ENCODE results near the gene TAC4.
A peak's percentile ranks its signal among the peaks of the same experiment; 100 is the strongest.

Gene TAC4

GRCh38 chr17:49809056-49809455, 38.8 kb downstream of the TAC4 start:
- DNase-seq (ENCODE audit: low read depth in 2 of 2), result no peak

- no peak for DNase-seq (ENCODE audit: low read depth in 2 of 2)
Observed at GRCh38 chr17:49798738-49799137, 49.1 kb downstream of the TAC4 start.

- DNase-seq (ENCODE audit: low read depth in 2 of 2), result no peak
Observed at GRCh38 chr17:49798182-49798581, 49.7 kb downstream of the TAC4 start.

GRCh38 chr17:49795372-49795771, 52.5 kb downstream of the TAC4 start:
- DNase-seq (ENCODE audit: low read depth in 2 of 2), result no peak

- no peak for DNase-seq (ENCODE audit: low read depth in 2 of 2)
Observed at GRCh38 chr17:49793309-49793708, 54.6 kb downstream of the TAC4 start.

GRCh38 chr17:49789243-49789578, 58.7 kb downstream of the TAC4 start:
- no peak for DNase-seq (ENCODE audit: low read depth in 2 of 2)

- peak; percentile 99 for DNase-seq (ENCODE audit: low read depth in 2 of 2)
Observed at GRCh38 chr17:49788478-49789242, 59.2 kb downstream of the TAC4 start, which contains the start of gene KAT7. KAT7 (plus strand) TSS chr17:49788681; CDS start chr17:49788835, 154 bp downstream.

Measured in stimulated activated CD4-positive, alpha-beta T cell treated with anti-CD3 and anti-CD28 coated beads, Interleukin-15, amount 100 ng/mL, for 48 hours (primary cell).